BLaER1 treated with 17β-estradiol and CSF1 and Interleukin-3, amounts not matched to agents 10 nM and 100 nM (cell line): ENCODE data around the gene PARD3B.

ENCODE experiments used
- H3K27ac ChIP-seq, 11 experiments: shearing (Covaris generic); formaldehyde crosslinking; 2 replicates each; pipeline ENCODE4 v1.8.1; 2022
- H3K27me3 ChIP-seq, 11 experiments: shearing (Covaris generic); formaldehyde crosslinking; 2 replicates each; pipeline ENCODE4 v1.8.1; 2022
- H3K36me3 ChIP-seq, 11 experiments: shearing (Covaris generic); formaldehyde crosslinking; 2 replicates each; pipeline ENCODE4 v1.8.1; 2022
- H3K4me1 ChIP-seq, 10 experiments: shearing (Covaris generic); formaldehyde crosslinking; 2 replicates each; pipeline ENCODE4 v1.8.1; 2022
- H3K4me2 ChIP-seq, 11 experiments: shearing (Covaris generic); formaldehyde crosslinking; 2 replicates each; pipeline ENCODE4 v1.8.1; 2022
- H3K4me3 ChIP-seq, 10 experiments: shearing (Covaris generic); formaldehyde crosslinking; 2 replicates each; pipeline ENCODE4 v1.8.1; 2022
- H3K9ac ChIP-seq, 11 experiments: shearing (Covaris generic); formaldehyde crosslinking; 2 replicates each; pipeline ENCODE4 v1.8.1; 2022
- H3K9me3 ChIP-seq, 11 experiments: shearing (Covaris generic); formaldehyde crosslinking; replicated peaks in 1 of 11; 2 replicates each; pipeline ENCODE4 v1.8.1; 2022
- H4K20me1 ChIP-seq, 11 experiments: shearing (Covaris generic); formaldehyde crosslinking; 2 replicates each; pipeline ENCODE4 v1.8.1; 2022
- Cebpa-rat ChIP-seq, 11 experiments: shearing (Covaris generic); IDR thresholded peaks; 2 replicates each; pipeline ENCODE4 v1.8.1; 2022

Gene PARD3B

GRCh38 chr2:205033431-205033830 is 488.2 kb downstream of the PARD3B start:
- no peak for TF ChIP-seq Cebpa-rat (IDR thresholded peaks at IDR 0.05)
- no peak overlapping the region for H3K9ac ChIP-seq
- no peaks in the 10 kb centered on the region for H3K36me3 ChIP-seq
- no peaks in the 10 kb centered on the region for H3K9me3 ChIP-seq
- no peak overlapping the region for H3K27ac ChIP-seq
- H4K20me1 ChIP-seq, result no peaks in the 10 kb centered on the region
- H3K4me2 ChIP-seq, result no peak overlapping the region
- no peaks in the 10 kb centered on the region for H3K4me1 ChIP-seq
- no peaks in the 10 kb centered on the region for H3K27me3 ChIP-seq
- no peak overlapping the region for H3K4me3 ChIP-seq

GRCh38 chr2:205034034-205034433 is 488.8 kb downstream of the PARD3B start:
- no peaks in the 10 kb centered on the region for H3K4me1 ChIP-seq
- no peaks in the 10 kb centered on the region for H3K9me3 ChIP-seq
- TF ChIP-seq Cebpa-rat (IDR thresholded peaks at IDR 0.05), result no peak
- no peaks in the 10 kb centered on the region for H3K36me3 ChIP-seq
- no peak overlapping the region for H3K27ac ChIP-seq
- H3K27me3 ChIP-seq, result no peaks in the 10 kb centered on the region
- no peak overlapping the region for H3K9ac ChIP-seq
- no peaks in the 10 kb centered on the region for H4K20me1 ChIP-seq
- no peak overlapping the region for H3K4me3 ChIP-seq
- H3K4me2 ChIP-seq, result no peak overlapping the region

- Histone ChIP-seq H3K4me3 (no peak overlapping the region), H3K4me2 (no peak overlapping the region), H3K4me1 (no peaks in the 10 kb centered on the region), H4K20me1 (no peaks in the 10 kb centered on the region), H3K36me3 (no peaks in the 10 kb centered on the region), H3K9ac (no peak overlapping the region), H3K27me3 (no peaks in the 10 kb centered on the region), H3K9me3 (no peaks in the 10 kb centered on the region), H3K27ac (no peak overlapping the region)
- no peak for TF ChIP-seq Cebpa-rat (IDR thresholded peaks at IDR 0.05)
Observed at GRCh38 chr2:205040323-205040722, 495.0 kb downstream of the PARD3B start.

GRCh38 chr2:205041472-205042130 is 496.3 kb downstream of the PARD3B start:
- Histone ChIP-seq H3K4me1 (no peaks in the 10 kb centered on the region), H3K36me3 (no peaks in the 10 kb centered on the region), H4K20me1 (no peaks in the 10 kb centered on the region), H3K9ac (no peak overlapping the region), H3K27ac (no peak overlapping the region), H3K9me3 (no peaks in the 10 kb centered on the region), H3K4me3 (no peak overlapping the region), H3K27me3 (no peaks in the 10 kb centered on the region), H3K4me2 (no peak overlapping the region)
- no peak for TF ChIP-seq Cebpa-rat (IDR thresholded peaks at IDR 0.05)

- H3K9me3 ChIP-seq, result 0 out of 22 replicates have a peak, but pooled peaks cover 0 to under 1% (median 0%) of the 10 kb centered on the region in 11 experiments
- H3K27me3 ChIP-seq, result no peaks in the 10 kb centered on the region
- no peaks in the 10 kb centered on the region for H3K4me1 ChIP-seq
- H3K36me3 ChIP-seq, result no peaks in the 10 kb centered on the region
- no peak overlapping the region for H3K4me3 ChIP-seq
- H3K27ac ChIP-seq, result no peak overlapping the region
- no peak for TF ChIP-seq Cebpa-rat (IDR thresholded peaks at IDR 0.05)
- no peak overlapping the region for H3K4me2 ChIP-seq
- H3K9ac ChIP-seq, result no peak overlapping the region
- no peaks in the 10 kb centered on the region for H4K20me1 ChIP-seq
Observed at GRCh38 chr2:205043285-205043684, 498.0 kb downstream of the PARD3B start.

- no peaks in the 10 kb centered on the region for H4K20me1 ChIP-seq
- no peaks in the 10 kb centered on the region for H3K4me1 ChIP-seq
- no peaks in the 10 kb centered on the region for H3K36me3 ChIP-seq
- peaks cover 0 to 16% (median 8%) of the 10 kb centered on the region in 11 experiments; a peak in 11 of 22 replicates for H3K9me3 ChIP-seq
- TF ChIP-seq Cebpa-rat (IDR thresholded peaks at IDR 0.05), result no peak
- no peaks in the 10 kb centered on the region for H3K27me3 ChIP-seq
- no peak overlapping the region for H3K9ac ChIP-seq
- H3K4me3 ChIP-seq, result no peak overlapping the region
- no peak overlapping the region for H3K27ac ChIP-seq
- no peak overlapping the region for H3K4me2 ChIP-seq
Observed at GRCh38 chr2:205045706-205046105, 500.4 kb downstream of the PARD3B start.

- TF ChIP-seq Cebpa-rat (IDR thresholded peaks at IDR 0.05), result no peak
- Histone ChIP-seq H3K4me1 (no peaks in the 10 kb centered on the region), H3K27ac (no peak overlapping the region), H3K4me2 (no peak overlapping the region), H3K36me3 (no peaks in the 10 kb centered on the region), H3K27me3 (no peaks in the 10 kb centered on the region), H3K4me3 (no peak overlapping the region), H4K20me1 (no peaks in the 10 kb centered on the region), H3K9me3 (peaks cover 0 to 16% (median 8%) of the 10 kb centered on the region in 11 experiments; a peak in 11 of 22 replicates), H3K9ac (no peak overlapping the region)
Observed at GRCh38 chr2:205047273-205047839, 502.1 kb downstream of the PARD3B start.

- H3K4me2 ChIP-seq, result no peak overlapping the region
- H3K27me3 ChIP-seq, result no peaks in the 10 kb centered on the region
- H4K20me1 ChIP-seq, result no peaks in the 10 kb centered on the region
- TF ChIP-seq Cebpa-rat (IDR thresholded peaks at IDR 0.05), result no peak
- no peak overlapping the region for H3K9ac ChIP-seq
- no peaks in the 10 kb centered on the region for H3K36me3 ChIP-seq
- no peak overlapping the region for H3K4me3 ChIP-seq
- H3K9me3 ChIP-seq, result peaks cover 0 to 16% (median 8%) of the 10 kb centered on the region in 11 experiments; a peak in 11 of 22 replicates
- H3K27ac ChIP-seq, result no peak overlapping the region
- H3K4me1 ChIP-seq, result no peaks in the 10 kb centered on the region
Observed at GRCh38 chr2:205051417-205051816, 506.1 kb downstream of the PARD3B start.

GRCh38 chr2:205052781-205053180 is 507.5 kb downstream of the PARD3B start:
- Histone ChIP-seq H3K4me1 (no peaks in the 10 kb centered on the region), H3K27ac (no peak overlapping the region), H3K4me2 (no peak overlapping the region), H3K9me3 (peaks cover 0 to 16% (median 8%) of the 10 kb centered on the region in 11 experiments; a peak in 11 of 22 replicates), H4K20me1 (no peaks in the 10 kb centered on the region), H3K27me3 (no peaks in the 10 kb centered on the region), H3K4me3 (no peak overlapping the region), H3K9ac (no peak overlapping the region), H3K36me3 (no peaks in the 10 kb centered on the region)
- TF ChIP-seq Cebpa-rat (IDR thresholded peaks at IDR 0.05), result no peak

- Histone ChIP-seq H3K4me2 (no peak overlapping the region), H3K27ac (no peak overlapping the region), H4K20me1 (no peaks in the 10 kb centered on the region), H3K36me3 (no peaks in the 10 kb centered on the region), H3K9ac (no peak overlapping the region), H3K4me3 (no peak overlapping the region), H3K4me1 (no peaks in the 10 kb centered on the region), H3K9me3 (peaks cover 0 to 18% (median 7%) of the 10 kb centered on the region in 11 experiments; a peak in 14 of 22 replicates), H3K27me3 (no peaks in the 10 kb centered on the region)
- no peak for TF ChIP-seq Cebpa-rat (IDR thresholded peaks at IDR 0.05)
Observed at GRCh38 chr2:205053827-205054410, 508.6 kb downstream of the PARD3B start.
